ENCODE data around the gene GINS2.

GRCh38 chr16:85681255-85681654 is 7.5 kb downstream of the GINS2 start:
- TF ChIP-seq CTCF (conservative IDR thresholded peaks at IDR 0.05; ENCODE audit: low read length) (no peak), EZH2phosphoT487 (IDR thresholded peaks at IDR 0.05; ENCODE audit: borderline replicate concordance) (no peak)
